ENCODE measurements around the gene GEMIN4.

Gene GEMIN4

GRCh38 chr17:742147-742793 is 9.8 kb downstream of the GEMIN4 start:
- DNase-seq (ENCODE audit: low read depth): no peak

GRCh38 chr17:740240-741017 is 11.6 kb downstream of the GEMIN4 start:
- DNase-seq (ENCODE audit: low read depth): no peak

- DNase-seq (ENCODE audit: low read depth): no peak
These were observed 14.4 kb downstream of the GEMIN4 start for GRCh38 chr17:737561-738113.

DNA sequence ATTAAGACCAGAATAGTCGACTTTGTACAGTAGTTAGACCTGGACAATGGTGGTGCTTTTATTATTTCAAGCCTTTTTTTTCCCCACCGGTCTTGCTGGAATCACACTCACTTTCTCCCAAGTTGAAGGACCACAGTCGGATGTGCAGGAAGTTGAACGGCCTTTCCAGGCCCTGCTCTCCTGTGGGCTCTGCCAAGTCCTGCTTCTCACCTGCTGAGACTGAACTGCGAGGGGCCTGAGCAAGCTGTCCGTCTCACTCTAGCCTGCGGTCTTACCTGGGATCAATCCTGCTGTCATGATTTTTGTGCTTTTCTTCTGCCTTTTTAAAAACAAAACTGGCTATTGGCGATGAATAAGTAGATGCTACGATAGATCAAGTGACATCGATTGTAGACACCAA is 18.3 kb downstream of the GEMIN4 start:
- no peak for DNase-seq (ENCODE audit: low read depth)

GRCh38 chr17:732902-733720 is 19.0 kb downstream of the GEMIN4 start:
- DNase-seq (ENCODE audit: low read depth): no peak

DNA sequence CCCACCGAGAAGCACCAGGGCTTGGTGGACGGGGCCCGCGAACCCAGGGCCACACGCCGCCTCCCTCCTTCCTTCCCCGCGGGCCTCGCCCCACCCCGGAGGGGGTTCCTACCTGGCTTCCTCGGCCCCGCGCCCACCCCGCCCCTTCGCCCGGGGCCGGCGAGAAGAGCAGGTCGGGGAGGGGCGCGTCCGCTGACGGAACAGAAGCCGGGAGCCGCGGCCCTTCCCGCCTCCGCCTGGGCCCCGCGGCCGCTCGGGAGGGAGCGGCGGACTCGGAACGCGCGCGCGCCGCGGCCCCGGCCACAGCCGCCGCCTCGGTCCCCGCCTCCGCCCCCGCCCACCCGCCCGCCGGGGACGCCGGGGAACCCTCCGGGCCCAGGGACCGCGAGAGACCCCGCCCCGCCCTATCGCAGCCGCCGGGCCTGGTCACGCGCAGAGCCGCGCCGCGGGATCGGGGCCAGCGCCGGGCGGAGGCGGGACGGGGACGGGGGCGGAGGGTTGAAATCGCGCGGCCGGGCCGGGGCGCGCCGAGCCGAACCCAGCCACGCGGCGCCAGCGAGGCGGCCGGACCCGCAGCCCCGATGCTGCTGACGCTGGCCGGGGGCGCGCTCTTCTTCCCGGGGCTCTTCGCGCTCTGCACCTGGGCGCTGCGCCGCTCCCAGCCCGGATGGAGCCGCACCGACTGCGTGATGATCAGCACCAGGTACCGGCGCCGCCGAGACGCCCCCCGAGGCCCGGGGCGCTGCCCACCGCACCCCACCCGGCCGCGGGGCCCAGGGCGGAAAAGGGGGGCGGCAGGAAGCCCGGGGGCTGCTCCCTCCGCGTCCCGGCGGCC is 19.8 kb downstream of the GEMIN4 start, which contains the start of gene TLCD3A:
Gene TLCD3A, plus strand, starts transcription at position 530 of the 835 bp plus-strand sequence. Its CDS starts 52 bp downstream, at position 582.
- no peak for DNase-seq (ENCODE audit: low read depth)

- DNase-seq (ENCODE audit: low read depth): no peak
These were observed 20.4 kb downstream of the GEMIN4 start for GRCh38 chr17:731644-732066.

GRCh38 chr17:728911-729310 is 23.2 kb downstream of the GEMIN4 start:
- no peak for DNase-seq (ENCODE audit: low read depth)

- no peak for DNase-seq (ENCODE audit: low read depth)
These were observed 25.7 kb downstream of the GEMIN4 start for GRCh38 chr17:726271-726919.

DNA sequence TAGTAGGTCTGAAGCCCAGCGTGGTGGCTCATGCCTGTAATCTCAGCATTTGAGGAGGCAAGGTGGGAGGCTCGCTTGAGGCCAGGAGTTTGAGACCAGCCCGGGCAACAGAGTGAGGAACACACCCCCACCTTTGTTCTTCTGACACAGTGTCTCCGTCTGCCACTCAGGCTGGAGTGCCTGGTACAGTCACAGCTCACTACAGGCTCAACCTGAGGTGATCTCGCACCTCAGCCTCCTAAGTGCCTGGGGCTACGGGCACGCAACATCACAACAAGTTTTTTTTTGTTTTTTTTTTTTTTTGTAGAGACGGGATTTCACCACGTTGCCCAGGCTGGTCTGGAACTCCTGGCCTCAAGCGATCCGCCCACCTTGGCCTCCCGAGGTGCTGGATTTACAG is 26.3 kb downstream of the GEMIN4 start:
- DNase-seq (ENCODE audit: low read depth): no peak

GRCh38 chr17:725084-725483 is 27.0 kb downstream of the GEMIN4 start:
- DNase-seq (ENCODE audit: low read depth): no peak

DNA sequence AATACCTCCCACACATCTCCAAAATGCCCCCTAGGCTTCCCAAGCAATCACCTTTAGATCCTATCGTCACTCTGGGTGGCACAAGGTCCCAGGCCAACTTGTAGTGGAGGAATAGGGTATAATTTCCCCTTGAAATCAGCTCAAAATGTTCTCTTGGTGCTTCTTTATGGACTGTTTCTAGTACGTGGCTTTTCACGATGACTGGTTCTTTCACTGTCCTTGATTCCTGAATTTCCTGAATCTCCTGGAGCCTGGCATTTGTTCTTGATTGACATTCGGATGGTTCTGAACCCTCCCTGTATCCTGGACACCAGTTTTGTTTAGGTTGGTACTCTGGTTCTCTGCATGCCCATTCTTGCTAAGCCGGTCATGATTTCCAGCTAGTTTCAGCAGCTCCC is 30.5 kb downstream of the GEMIN4 start:
- no peak for DNase-seq (ENCODE audit: low read depth)

DNA sequence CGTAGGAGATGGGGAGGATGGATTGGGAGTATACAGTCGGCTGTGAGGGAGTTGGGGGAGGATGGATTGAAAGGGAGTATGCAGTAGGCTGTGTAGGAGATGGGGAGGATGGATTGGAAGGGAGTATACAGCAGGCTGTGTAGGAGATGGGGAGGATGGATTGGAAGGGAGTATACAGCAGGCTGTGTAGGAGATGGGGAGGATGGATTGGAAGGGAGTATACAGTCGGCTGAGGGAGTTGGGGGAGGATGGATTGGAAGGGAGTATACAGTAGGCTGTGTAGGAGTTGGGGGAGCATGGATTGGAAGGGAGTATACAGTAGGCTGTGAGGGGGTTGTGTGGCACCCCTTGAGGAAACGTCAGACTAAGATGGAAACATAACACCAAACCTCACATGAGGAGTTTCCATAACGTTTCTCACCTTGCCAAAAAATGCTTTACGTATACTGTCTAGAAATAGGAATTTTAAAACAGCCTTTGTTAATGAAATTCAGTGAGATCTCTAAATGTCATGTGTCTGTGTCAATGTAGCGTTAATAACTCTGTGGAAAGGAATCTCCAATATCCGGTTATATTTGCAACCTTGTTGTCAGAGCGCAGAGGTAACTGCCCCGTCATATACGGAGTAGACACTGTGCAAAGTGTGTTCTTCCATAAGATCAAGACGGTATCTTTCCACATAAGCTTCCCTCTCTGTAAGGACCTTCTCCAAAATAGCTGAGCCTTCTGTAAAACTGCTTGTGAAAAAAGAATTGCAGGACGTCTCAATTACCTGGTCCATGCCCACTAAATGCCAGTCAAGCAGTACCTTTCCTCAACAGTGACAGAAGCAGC is 31.1 kb downstream of the GEMIN4 start:
- DNase-seq (ENCODE audit: low read depth): no peak

GRCh38 chr17:718075-718474 is 34.0 kb downstream of the GEMIN4 start:
- DNase-seq (ENCODE audit: low read depth): no peak

- DNase-seq (ENCODE audit: low read depth): no peak
These were observed 43.9 kb downstream of the GEMIN4 start for GRCh38 chr17:708132-708531.

DNA sequence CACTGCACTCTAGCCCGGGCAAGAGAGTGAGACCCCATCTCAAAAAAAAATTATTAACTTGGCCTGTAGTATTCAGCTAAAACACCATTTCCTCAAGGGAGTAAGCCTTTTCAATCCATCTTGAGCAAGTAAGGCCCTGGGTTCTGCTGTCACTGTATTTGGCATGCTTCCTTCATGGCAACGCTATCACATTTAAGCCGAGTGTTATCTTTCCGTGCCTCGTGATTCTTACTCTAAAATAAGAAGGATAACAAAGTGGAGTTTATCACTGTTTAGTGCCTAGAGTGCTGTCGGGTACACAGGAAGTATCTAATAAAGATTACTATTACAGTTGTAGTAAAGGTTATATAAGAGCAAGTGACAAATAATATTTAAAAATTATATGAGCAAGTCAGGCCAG is 46.2 kb downstream of the GEMIN4 start:
- no peak for DNase-seq (ENCODE audit: low read depth)

DNA sequence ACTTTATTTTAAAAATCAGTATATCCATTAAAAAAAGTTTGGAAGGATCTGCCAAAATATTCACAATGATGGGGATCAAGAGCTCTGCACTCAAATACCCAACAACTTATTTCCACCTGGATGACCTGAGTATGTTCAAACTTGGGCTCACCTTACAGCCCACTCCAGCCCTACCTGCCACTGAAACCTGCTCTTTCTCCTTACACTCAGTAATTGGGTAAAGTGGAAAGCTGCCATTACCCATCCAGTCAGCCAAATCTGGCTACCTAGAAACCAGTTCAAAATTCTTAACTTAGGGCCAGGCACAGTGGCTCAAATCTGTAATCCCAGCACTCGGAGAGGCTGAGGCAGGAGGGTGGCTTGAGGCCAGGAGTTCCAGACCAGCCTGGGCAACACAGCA is 47.1 kb downstream of the GEMIN4 start:
- no peak for DNase-seq (ENCODE audit: low read depth)

GRCh38 chr17:704111-704864 is 47.8 kb downstream of the GEMIN4 start:
- no peak for DNase-seq (ENCODE audit: low read depth)

Data from GM04504 (cell line).